Measurements from ENCODE around the gene C2orf72. TPM values are rescaled to one million over a fixed set of nuclear protein-coding genes. Genes with fewer than 3 reads are reported as not detected.
"Not testable (repeated sequence)": the region's sequence is repeated elsewhere in the genome, so short reads cannot be mapped to it uniquely, and the experiment has no call there.

The C2orf72 gene
- total and polyA plus RNA-seq, 2 donors (not counting 1 experiment from before 2014, with no cell fraction given) = not detected

GRCh38 chr2:231063347-231063746 lies 26.0 kb downstream of the C2orf72 start:
- intact Hi-C loops (cut with micrococcal nuclease) = no loop called here
- H3K9ac ChIP-seq (ENCODE audit: low read length) = no peak overlapping the region
- H3K27me3 ChIP-seq (replicated peaks in 1 of 4; ENCODE audit: control extremely low read depth in 1 of 4, control insufficient read depth in 3 of 4, insufficient read depth in 4 of 4, low read length in 3 of 4) = no peaks in the 10 kb centered on the region
- H3K4me1 ChIP-seq (ENCODE audit: control insufficient read depth in 2 of 2, insufficient read depth in 2 of 2, low read length in 2 of 2) = peaks cover 2 to 6% of the 10 kb centered on the region in 2 donors
- POLR2A ChIA-PET = no interaction called here
- Mint-ChIP-seq H3K9me3 (ENCODE audit: insufficient read depth) (no peaks in the 10 kb centered on the region), H3K27ac (no peak overlapping the region), H3K4me1 (peaks cover 20% of the 10 kb centered on the region), H3K27me3 (no peaks in the 10 kb centered on the region), H3K4me3 (no peak overlapping the region)
- H4K20me1 ChIP-seq (ENCODE audit: control insufficient read depth, insufficient read depth, low read length, poor library complexity, severe bottlenecking) = peaks cover 10% of the 10 kb centered on the region
- TF ChIP-seq EZH2 (IDR thresholded peaks at IDR 0.05; ENCODE audit: borderline replicate concordance, insufficient read depth, low read depth, low read length, poor library complexity, severe bottlenecking) (no peak), CTCF (IDR thresholded peaks at IDR 0.05) (no peak)
- H3K9me3 ChIP-seq (ENCODE audit: control extremely low read depth in 1 of 3, control insufficient read depth in 2 of 3, insufficient read depth in 1 of 3, low read length in 2 of 3) = no peaks in the 10 kb centered on the region
- no CpG with 5 or more reads among the region's 1 CpG for WGBS (ENCODE audit: insufficient coverage)
- CTCF ChIA-PET = interaction anchor here (1.9 kb wide), 1 partner anchor 11 kb away, joined by 6 read pairs; no protein-coding TSS in a partner anchor
- no peak overlapping the region for H3K4me2 ChIP-seq (replicated peaks; ENCODE audit: low read depth, low read length, poor library complexity, severe bottlenecking)
- no peak for ATAC-seq (ENCODE audit: low read depth)
- H3K36me3 ChIP-seq (replicated peaks in 1 of 2; ENCODE audit: control extremely low read depth in 1 of 2, control insufficient read depth in 1 of 2, extremely low read depth in 1 of 2, insufficient read depth in 2 of 2, low read length in 1 of 2) = peaks cover 0 to 39% of the 10 kb centered on the region in 2 experiments
- H3K4me3 ChIP-seq (ENCODE audit: control extremely low read depth in 1 of 5, extremely low read depth in 1 of 5, insufficient read depth in 1 of 5, low read depth in 2 of 5, low read length in 4 of 5) = no peak overlapping the region
- peaks cover 18% of the 10 kb centered on the region for H3K79me2 ChIP-seq (ENCODE audit: control insufficient read depth, insufficient read depth, low read length)
- no peak for DNase-seq
- no peak overlapping the region for H3K27ac ChIP-seq (ENCODE audit: low read length in 2 of 2)
- H2AFZ ChIP-seq (ENCODE audit: insufficient read depth, low read depth, low read length, poor library complexity, severe bottlenecking) = no peak overlapping the region

GRCh38 chr2:231065966-231066365 lies 28.6 kb downstream of the C2orf72 start:
- TF ChIP-seq EZH2 (IDR thresholded peaks at IDR 0.05; ENCODE audit: borderline replicate concordance, insufficient read depth, low read depth, low read length, poor library complexity, severe bottlenecking) (no peak), CTCF (IDR thresholded peaks at IDR 0.05) (no peak)
- no peak overlapping the region for H2AFZ ChIP-seq (ENCODE audit: insufficient read depth, low read depth, low read length, poor library complexity, severe bottlenecking)
- H3K36me3 ChIP-seq (replicated peaks in 1 of 2; ENCODE audit: control extremely low read depth in 1 of 2, control insufficient read depth in 1 of 2, extremely low read depth in 1 of 2, insufficient read depth in 2 of 2, low read length in 1 of 2) = peaks cover 2 to 58% of the 10 kb centered on the region in 2 experiments
- no peaks in the 10 kb centered on the region for H3K9me3 ChIP-seq (ENCODE audit: control extremely low read depth in 1 of 3, control insufficient read depth in 2 of 3, insufficient read depth in 1 of 3, low read length in 2 of 3)
- CTCF ChIA-PET = no interaction called here
- intact Hi-C loops (cut with micrococcal nuclease) = no loop called here
- no peaks in the 10 kb centered on the region for H4K20me1 ChIP-seq (ENCODE audit: control insufficient read depth, insufficient read depth, low read length, poor library complexity, severe bottlenecking)
- POLR2A ChIA-PET = no interaction called here
- H3K4me3 ChIP-seq (ENCODE audit: control extremely low read depth in 1 of 5, extremely low read depth in 1 of 5, insufficient read depth in 1 of 5, low read depth in 2 of 5, low read length in 4 of 5) = no peak overlapping the region
- H3K27ac Mint-ChIP-seq = no peak overlapping the region
- ATAC-seq (ENCODE audit: low read depth) (no peak), DNase-seq (no peak)
- H3K9ac ChIP-seq (ENCODE audit: low read length) = no peak overlapping the region
- no peak overlapping the region for H3K4me3 Mint-ChIP-seq
- H3K4me2 ChIP-seq (replicated peaks; ENCODE audit: low read depth, low read length, poor library complexity, severe bottlenecking) = no peak overlapping the region
- peaks cover 4% of the 10 kb centered on the region for H3K4me1 Mint-ChIP-seq
- no peaks in the 10 kb centered on the region for H3K9me3 Mint-ChIP-seq (ENCODE audit: insufficient read depth)
- H3K4me1 ChIP-seq (ENCODE audit: control insufficient read depth in 2 of 2, insufficient read depth in 2 of 2, low read length in 2 of 2) = no peaks in the 10 kb centered on the region
- H3K27ac ChIP-seq (ENCODE audit: low read length in 2 of 2) = no peak overlapping the region
- no peaks in the 10 kb centered on the region for H3K79me2 ChIP-seq (ENCODE audit: control insufficient read depth, insufficient read depth, low read length)
- no peaks in the 10 kb centered on the region for H3K27me3 ChIP-seq (replicated peaks in 1 of 4; ENCODE audit: control extremely low read depth in 1 of 4, control insufficient read depth in 3 of 4, insufficient read depth in 4 of 4, low read length in 3 of 4)
- no peaks in the 10 kb centered on the region for H3K27me3 Mint-ChIP-seq
- no CpG with 5 or more reads among the region's 1 CpG for WGBS (ENCODE audit: insufficient coverage)

- H3K9ac ChIP-seq (ENCODE audit: low read length); H3K4me3 ChIP-seq (ENCODE audit: control extremely low read depth in 1 of 5, extremely low read depth in 1 of 5, insufficient read depth in 1 of 5, low read depth in 2 of 5, low read length in 4 of 5); ATAC-seq (ENCODE audit: low read depth); H4K20me1 ChIP-seq (ENCODE audit: control insufficient read depth, insufficient read depth, low read length, poor library complexity, severe bottlenecking); H3K9me3 ChIP-seq (ENCODE audit: control extremely low read depth in 1 of 3, control insufficient read depth in 2 of 3, insufficient read depth in 1 of 3, low read length in 2 of 3); H3K27ac Mint-ChIP-seq; H3K27me3 ChIP-seq (replicated peaks in 1 of 4; ENCODE audit: control extremely low read depth in 1 of 4, control insufficient read depth in 3 of 4, insufficient read depth in 4 of 4, low read length in 3 of 4); H3K4me1 ChIP-seq (ENCODE audit: control insufficient read depth in 2 of 2, insufficient read depth in 2 of 2, low read length in 2 of 2); H3K27me3 Mint-ChIP-seq; H3K4me1 Mint-ChIP-seq; H3K27ac ChIP-seq (ENCODE audit: low read length in 2 of 2); H2AFZ ChIP-seq (ENCODE audit: insufficient read depth, low read depth, low read length, poor library complexity, severe bottlenecking); POLR2A ChIA-PET; DNase-seq; H3K4me3 Mint-ChIP-seq; intact Hi-C loops (cut with micrococcal nuclease); H3K79me2 ChIP-seq (ENCODE audit: control insufficient read depth, insufficient read depth, low read length); H3K4me2 ChIP-seq (replicated peaks; ENCODE audit: low read depth, low read length, poor library complexity, severe bottlenecking); H3K9me3 Mint-ChIP-seq (ENCODE audit: insufficient read depth): not testable (repeated sequence)
- WGBS (ENCODE audit: insufficient coverage) = 96% methylated on average over 3 of the region's 8 CpGs
- CTCF ChIA-PET = interaction anchor here (1.5 kb wide), 1 partner anchor 15 kb away, joined by 3 read pairs; no protein-coding TSS in a partner anchor
- H3K36me3 ChIP-seq (replicated peaks in 1 of 2; ENCODE audit: control extremely low read depth in 1 of 2, control insufficient read depth in 1 of 2, extremely low read depth in 1 of 2, insufficient read depth in 2 of 2, low read length in 1 of 2) = peaks cover 2 to 62% of the 10 kb centered on the region in 2 experiments
Observed at GRCh38 chr2:231067531-231067930, 30.2 kb downstream of the C2orf72 start.

Measured in B cell (primary cell).